ENCODE data around the gene SLCO3A1. TPM values are rescaled to one million over a fixed set of nuclear protein-coding genes. Genes with fewer than 3 reads are reported as not detected.

SLCO3A1 gene
- total RNA-seq, 2 experiments from 2014 or later: 29.5 to 30.4 TPM

- H3K27ac Mint-ChIP-seq: no peak overlapping the region
These were observed 18.3 kb downstream of the SLCO3A1 start for GRCh38 chr15:91871837-91872236.

GRCh38 chr15:91872356-91873137, 19.0 kb downstream of the SLCO3A1 start:
- H3K9me3 ChIP-seq (ENCODE audit: control insufficient read depth in 1 of 2, insufficient read depth in 1 of 2, low read length in 2 of 2): no peaks in the 10 kb centered on the region
- ChIA-PET POLR2A (no interaction called here), CTCF (no interaction called here)
- Mint-ChIP-seq H3K36me3 (ENCODE audit: low read depth) (peaks cover 22% of the 10 kb centered on the region), H3K27me3 (no peaks in the 10 kb centered on the region), H3K4me3 (no peak overlapping the region), H3K27ac (no peak overlapping the region), H3K4me1 (ENCODE audit: low read depth) (peaks cover 66% of the 10 kb centered on the region), H3K9me3 (no peaks in the 10 kb centered on the region)
- H3K27me3 ChIP-seq (ENCODE audit: control insufficient read depth in 1 of 2, insufficient read depth in 2 of 2, low read length in 2 of 2): no peaks in the 10 kb centered on the region
- H3K36me3 ChIP-seq (ENCODE audit: insufficient read depth, low read length): peaks cover 5% of the 10 kb centered on the region
- intact Hi-C loops (cut with DNase I, micrococcal nuclease): no loop called here
- no peak overlapping the region for H3K27ac ChIP-seq (ENCODE audit: low read depth in 1 of 2, low read length in 2 of 2)
- DNase-seq: no peak
- no peak for ATAC-seq (ENCODE audit: poor library complexity)
- TF ChIP-seq CTCF (IDR thresholded peaks at IDR 0.05): no peak
- H3K4me3 ChIP-seq (ENCODE audit: low read length): no peak overlapping the region
- H3K4me1 ChIP-seq (ENCODE audit: insufficient read depth, low read length): peaks cover 41% of the 10 kb centered on the region

More at GRCh38 chr15:91871837-91872236, 18.3 kb downstream of the SLCO3A1 start:
- ChIA-PET POLR2A (no interaction called here), CTCF (no interaction called here)
- H3K36me3 ChIP-seq (ENCODE audit: insufficient read depth, low read length): peaks cover 3% of the 10 kb centered on the region
- Mint-ChIP-seq H3K9me3 (no peaks in the 10 kb centered on the region), H3K4me3 (no peak overlapping the region), H3K36me3 (ENCODE audit: low read depth) (peaks cover 22% of the 10 kb centered on the region), H3K4me1 (ENCODE audit: low read depth) (peaks cover 73% of the 10 kb centered on the region), H3K27me3 (no peaks in the 10 kb centered on the region)
- H3K27me3 ChIP-seq (ENCODE audit: control insufficient read depth in 1 of 2, insufficient read depth in 2 of 2, low read length in 2 of 2): no peaks in the 10 kb centered on the region
- H3K27ac ChIP-seq (ENCODE audit: low read depth in 1 of 2, low read length in 2 of 2): no peak overlapping the region
- intact Hi-C loops (cut with DNase I, micrococcal nuclease): no loop called here
- no peak for TF ChIP-seq CTCF (IDR thresholded peaks at IDR 0.05)
- no peaks in the 10 kb centered on the region for H3K9me3 ChIP-seq (ENCODE audit: control insufficient read depth in 1 of 2, insufficient read depth in 1 of 2, low read length in 2 of 2)
- no peak for ATAC-seq (ENCODE audit: poor library complexity)
- DNase-seq: no peak
- H3K4me3 ChIP-seq (ENCODE audit: low read length): no peak overlapping the region
- peaks cover 48% of the 10 kb centered on the region for H3K4me1 ChIP-seq (ENCODE audit: insufficient read depth, low read length)

GRCh38 chr15:91873138-91873536, 19.6 kb downstream of the SLCO3A1 start:
- H3K9me3 ChIP-seq (ENCODE audit: control insufficient read depth in 1 of 2, insufficient read depth in 1 of 2, low read length in 2 of 2): peaks cover 0 to 2% of the 10 kb centered on the region in 2 experiments
- DNase-seq (no peak), ATAC-seq (ENCODE audit: poor library complexity) (no peak)
- Mint-ChIP-seq H3K4me1 (ENCODE audit: low read depth) (peaks cover 61% of the 10 kb centered on the region), H3K27me3 (no peaks in the 10 kb centered on the region), H3K36me3 (ENCODE audit: low read depth) (peaks cover 22% of the 10 kb centered on the region), H3K27ac (no peak overlapping the region), H3K9me3 (no peaks in the 10 kb centered on the region), H3K4me3 (no peak overlapping the region)
- no peak overlapping the region for H3K27ac ChIP-seq (ENCODE audit: low read depth in 1 of 2, low read length in 2 of 2)
- no peaks in the 10 kb centered on the region for H3K27me3 ChIP-seq (ENCODE audit: control insufficient read depth in 1 of 2, insufficient read depth in 2 of 2, low read length in 2 of 2)
- H3K36me3 ChIP-seq (ENCODE audit: insufficient read depth, low read length): peaks cover 5% of the 10 kb centered on the region
- POLR2A ChIA-PET: no interaction called here
- H3K4me1 ChIP-seq (ENCODE audit: insufficient read depth, low read length): peaks cover 35% of the 10 kb centered on the region
- no peak overlapping the region for H3K4me3 ChIP-seq (ENCODE audit: low read length)
- no peak for TF ChIP-seq CTCF (IDR thresholded peaks at IDR 0.05)
- CTCF ChIA-PET: no interaction called here
- intact Hi-C loops (cut with DNase I, micrococcal nuclease): no loop called here

Measured in CD4-positive, alpha-beta T cell (primary cell).